Measurements from ENCODE around the gene CACNA2D1.

Gene CACNA2D1

DNA sequence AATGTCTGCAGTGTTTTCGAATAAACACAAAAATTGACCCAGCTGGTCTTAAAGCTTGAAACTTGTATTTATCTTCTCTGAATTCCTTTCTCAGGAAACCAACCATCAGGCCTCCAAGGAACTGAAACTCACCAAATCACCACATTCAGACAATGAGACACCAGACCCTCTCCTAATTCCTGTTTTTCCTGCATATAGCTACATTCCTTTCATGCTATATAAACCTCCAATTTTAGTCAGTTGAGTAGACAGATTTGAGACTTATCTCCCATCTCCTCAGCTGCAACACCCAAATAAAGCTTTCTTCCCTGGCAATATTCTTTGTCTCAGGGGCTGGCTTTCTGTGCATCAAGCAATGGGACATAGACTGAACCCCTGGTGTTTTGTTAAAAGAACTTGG, 317.0 kb downstream of the CACNA2D1 start:
- ChIA-PET CTCF (interaction anchor here (0.6 kb wide), 1 partner anchor 125 kb away, joined by 3 read pairs; no protein-coding TSS in a partner anchor), POLR2A (no interaction called here)
- DNase-seq (ENCODE audit: extremely low spot score): no peak
- TF ChIP-seq FOXM1 (IDR thresholded peaks at IDR 0.05; ENCODE audit: borderline replicate concordance) (no peak), SP1 (IDR thresholded peaks at IDR 0.05) (no peak), TARDBP (IDR thresholded peaks at IDR 0.05) (no peak), ZNF384 (IDR thresholded peaks at IDR 0.05) (no peak), ARNT (IDR thresholded peaks at IDR 0.05) (no peak), FOXA1 (IDR thresholded peaks at IDR 0.05) (no peak), BHLHE40 (IDR thresholded peaks at IDR 0.05; ENCODE audit: borderline replicate concordance) (no peak)

DNA sequence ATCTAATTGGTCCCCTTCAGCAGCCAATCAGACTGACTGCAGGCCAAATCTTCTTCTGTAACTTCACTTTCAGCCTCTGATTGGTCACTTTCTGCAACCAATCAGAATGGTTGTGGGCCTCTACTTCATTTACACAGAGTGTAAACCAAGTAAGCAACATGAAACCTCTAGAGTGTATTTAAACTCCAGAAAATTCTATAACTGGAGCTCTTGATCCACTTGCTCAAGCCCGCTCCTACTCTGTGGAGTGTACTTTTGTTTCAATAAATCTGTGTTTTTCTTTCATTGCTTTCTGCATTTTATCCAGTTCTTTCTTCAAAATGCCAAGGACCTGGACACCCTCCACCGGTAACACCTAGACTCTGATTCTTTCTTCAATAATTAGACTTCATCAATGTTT, 319.1 kb downstream of the CACNA2D1 start:
- CTCF ChIA-PET: interaction anchor here (1.1 kb wide), 1 partner anchor 9 kb away, joined by 3 read pairs; no protein-coding TSS in a partner anchor
- no peak for TF ChIP-seq TARDBP (IDR thresholded peaks at IDR 0.05)
- TF ChIP-seq FOXA1 (IDR thresholded peaks at IDR 0.05): no peak
- TF ChIP-seq FOXK2 (IDR thresholded peaks at IDR 0.05): no peak
- TF ChIP-seq HDGF (IDR thresholded peaks at IDR 0.05; ENCODE audit: borderline replicate concordance): no peak
- TF ChIP-seq SUZ12 (IDR thresholded peaks at IDR 0.05): no peak
- no peak for TF ChIP-seq CTBP1 (IDR thresholded peaks at IDR 0.05; ENCODE audit: borderline replicate concordance)
- TF ChIP-seq FOXM1 (IDR thresholded peaks at IDR 0.05; ENCODE audit: borderline replicate concordance): no peak
- TF ChIP-seq BHLHE40 (IDR thresholded peaks at IDR 0.05; ENCODE audit: borderline replicate concordance): no peak
- TF ChIP-seq ARNT (IDR thresholded peaks at IDR 0.05): no peak
- TF ChIP-seq SP1 (IDR thresholded peaks at IDR 0.05): no peak
- TF ChIP-seq ELF4 (IDR thresholded peaks at IDR 0.05): no peak
- TF ChIP-seq LEF1 (IDR thresholded peaks at IDR 0.05; ENCODE audit: borderline replicate concordance): no peak
- TF ChIP-seq, protein P1, sequence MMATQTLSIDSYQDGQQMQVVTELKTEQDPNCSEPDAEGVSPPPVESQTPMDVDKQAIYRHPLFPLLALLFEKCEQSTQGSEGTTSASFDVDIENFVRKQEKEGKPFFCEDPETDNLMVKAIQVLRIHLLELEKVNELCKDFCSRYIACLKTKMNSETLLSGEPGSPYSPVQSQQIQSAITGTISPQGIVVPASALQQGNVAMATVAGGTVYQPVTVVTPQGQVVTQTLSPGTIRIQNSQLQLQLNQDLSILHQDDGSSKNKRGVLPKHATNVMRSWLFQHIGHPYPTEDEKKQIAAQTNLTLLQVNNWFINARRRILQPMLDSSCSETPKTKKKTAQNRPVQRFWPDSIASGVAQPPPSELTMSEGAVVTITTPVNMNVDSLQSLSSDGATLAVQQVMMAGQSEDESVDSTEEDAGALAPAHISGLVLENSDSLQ (IDR thresholded peaks at IDR 0.05): no peak
- no peak for TF ChIP-seq NFRKB (IDR thresholded peaks at IDR 0.05)
- POLR2A ChIA-PET: no interaction called here
- DNase-seq (ENCODE audit: extremely low spot score): no peak

DNA sequence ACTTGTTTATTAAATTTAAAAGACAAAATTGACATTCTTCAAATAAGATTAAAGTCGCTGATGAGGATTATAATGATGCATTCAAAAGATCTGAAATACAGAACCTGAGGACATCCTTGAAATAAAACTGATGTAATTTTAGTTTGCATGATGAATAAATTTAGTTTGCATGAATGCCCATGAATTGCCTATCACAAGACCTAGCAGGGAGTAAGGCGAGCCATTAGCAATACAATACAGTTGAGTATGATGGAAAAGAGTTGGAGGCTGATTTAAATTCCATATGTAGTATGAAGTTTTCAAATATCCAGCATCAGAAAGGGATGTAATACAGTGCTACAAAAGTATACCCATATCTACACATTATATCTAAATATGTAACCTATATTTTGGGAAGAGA, 321.3 kb downstream of the CACNA2D1 start:
- TF ChIP-seq SP1 (IDR thresholded peaks at IDR 0.05) (no peak), SUZ12 (IDR thresholded peaks at IDR 0.05) (no peak), HDGF (IDR thresholded peaks at IDR 0.05; ENCODE audit: borderline replicate concordance) (no peak), CTBP1 (IDR thresholded peaks at IDR 0.05; ENCODE audit: borderline replicate concordance) (no peak), FOXM1 (IDR thresholded peaks at IDR 0.05; ENCODE audit: borderline replicate concordance) (no peak), BHLHE40 (IDR thresholded peaks at IDR 0.05; ENCODE audit: borderline replicate concordance) (no peak), LEF1 (IDR thresholded peaks at IDR 0.05; ENCODE audit: borderline replicate concordance) (no peak), ZNF384 (IDR thresholded peaks at IDR 0.05) (no peak), NFRKB (IDR thresholded peaks at IDR 0.05) (no peak), FOXA1 (IDR thresholded peaks at IDR 0.05) (no peak), L3MBTL2 (conservative IDR thresholded peaks at IDR 0.05) (no peak), TARDBP (IDR thresholded peaks at IDR 0.05) (no peak), ARNT (IDR thresholded peaks at IDR 0.05) (no peak), ELF4 (IDR thresholded peaks at IDR 0.05) (no peak), FOXK2 (IDR thresholded peaks at IDR 0.05) (no peak)
- TF ChIP-seq, protein P1 (IDR thresholded peaks at IDR 0.05): no peak
- ChIA-PET POLR2A (no interaction called here), CTCF (no interaction called here)
- no peak for DNase-seq (ENCODE audit: extremely low spot score)

DNA sequence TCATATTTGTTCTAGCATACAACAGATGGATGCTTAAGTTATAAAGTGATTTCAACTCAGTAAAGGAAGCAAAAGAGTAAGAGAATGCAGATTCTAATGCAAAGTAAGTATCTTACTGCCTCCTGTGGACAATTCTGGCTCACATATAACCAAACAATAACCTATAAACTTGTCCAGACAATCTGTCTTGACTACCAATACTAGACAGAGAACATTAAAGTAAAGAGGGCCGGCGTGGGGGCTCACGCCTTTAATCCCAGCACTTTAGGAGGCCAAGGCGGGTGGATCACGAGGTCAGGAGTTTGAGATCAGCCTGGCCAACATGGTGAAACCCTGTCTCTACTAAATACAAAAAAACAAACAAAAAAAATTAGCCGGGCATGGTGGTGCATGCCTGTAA, 329.3 kb downstream of the CACNA2D1 start:
- CTCF ChIA-PET: no interaction called here
- TF ChIP-seq LEF1 (IDR thresholded peaks at IDR 0.05; ENCODE audit: borderline replicate concordance) (no peak), TARDBP (IDR thresholded peaks at IDR 0.05) (no peak), SUZ12 (IDR thresholded peaks at IDR 0.05) (no peak), CTBP1 (IDR thresholded peaks at IDR 0.05; ENCODE audit: borderline replicate concordance) (peak; percentile 54; the same call in 1 of the 2 replicates)
- TF ChIP-seq, protein P1 (IDR thresholded peaks at IDR 0.05): peak; percentile 60
- DNase-seq (ENCODE audit: extremely low spot score): peak; percentile 13
- POLR2A ChIA-PET: no interaction called here

DNA sequence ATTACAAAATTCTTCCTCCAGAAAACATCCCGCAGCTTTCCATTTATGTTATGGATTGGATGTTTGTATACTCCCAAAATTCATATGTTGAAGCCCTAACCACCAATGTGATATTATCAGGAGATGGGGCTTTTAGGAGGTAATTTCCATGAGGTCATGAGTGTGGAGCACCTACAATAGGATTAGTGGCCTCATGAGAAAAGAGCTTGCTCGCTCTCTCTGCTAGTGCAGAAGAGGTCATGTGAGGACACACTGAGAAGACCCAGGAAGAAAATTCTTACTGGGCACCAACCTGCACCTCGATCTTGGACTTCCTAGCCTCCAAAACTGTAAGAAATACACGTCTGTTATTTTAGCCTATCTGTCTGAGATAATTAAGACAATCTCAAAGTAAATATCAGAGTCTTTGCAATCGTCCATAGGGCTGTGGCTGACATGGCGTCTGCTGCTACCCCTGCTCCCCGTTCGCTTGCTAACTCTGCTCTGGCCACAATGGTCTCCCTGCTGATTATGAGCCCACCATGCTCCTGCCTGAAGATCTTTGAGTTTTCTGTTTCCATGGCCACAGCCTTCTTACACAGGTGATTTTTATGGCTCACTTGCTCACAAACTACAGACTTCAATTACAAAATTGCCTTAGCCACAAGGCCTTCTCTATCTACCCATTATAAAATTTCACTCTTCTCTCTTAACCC, 333.3 kb downstream of the CACNA2D1 start:
- ChIA-PET CTCF (no interaction called here), POLR2A (no interaction called here)
- TF ChIP-seq ELF4 (IDR thresholded peaks at IDR 0.05): no peak
- no peak for DNase-seq (ENCODE audit: extremely low spot score)

DNA sequence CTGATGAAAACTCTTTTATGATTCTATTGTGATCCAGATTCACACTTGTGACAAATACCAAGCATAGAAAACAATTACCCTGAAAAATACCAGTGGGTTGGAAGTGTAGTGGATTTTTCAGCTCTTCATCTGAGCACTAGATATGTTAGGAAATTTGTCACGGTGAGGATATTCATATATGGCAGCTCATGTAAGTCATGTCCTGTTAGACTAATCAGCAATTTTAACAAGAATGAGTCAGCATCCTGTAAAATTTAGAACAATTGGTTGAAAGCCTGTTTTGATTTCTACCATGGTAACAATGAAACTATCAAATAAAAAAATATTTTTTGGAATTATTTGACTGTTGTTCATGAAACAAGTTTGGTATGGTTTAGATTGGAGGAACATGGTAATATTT, 334.3 kb downstream of the CACNA2D1 start:
- no peak for DNase-seq (ENCODE audit: extremely low spot score)
- TF ChIP-seq HDGF (IDR thresholded peaks at IDR 0.05; ENCODE audit: borderline replicate concordance): no peak
- TF ChIP-seq SP1 (IDR thresholded peaks at IDR 0.05): no peak
- TF ChIP-seq LEF1 (IDR thresholded peaks at IDR 0.05; ENCODE audit: borderline replicate concordance): no peak
- no peak for TF ChIP-seq BHLHE40 (IDR thresholded peaks at IDR 0.05; ENCODE audit: borderline replicate concordance)
- no peak for TF ChIP-seq FOXM1 (IDR thresholded peaks at IDR 0.05; ENCODE audit: borderline replicate concordance)
- TF ChIP-seq, protein P1 (IDR thresholded peaks at IDR 0.05): no peak
- TF ChIP-seq ELF4 (IDR thresholded peaks at IDR 0.05): no peak
- no peak for TF ChIP-seq FOXK2 (IDR thresholded peaks at IDR 0.05)
- no peak for TF ChIP-seq TARDBP (IDR thresholded peaks at IDR 0.05)
- no peak for TF ChIP-seq CTBP1 (IDR thresholded peaks at IDR 0.05; ENCODE audit: borderline replicate concordance)
- TF ChIP-seq L3MBTL2 (conservative IDR thresholded peaks at IDR 0.05): no peak
- no peak for TF ChIP-seq SUZ12 (IDR thresholded peaks at IDR 0.05)
- TF ChIP-seq FOXA1 (IDR thresholded peaks at IDR 0.05): no peak
- TF ChIP-seq ARNT (IDR thresholded peaks at IDR 0.05): no peak
- no peak for TF ChIP-seq NFRKB (IDR thresholded peaks at IDR 0.05)
- TF ChIP-seq ZNF384 (IDR thresholded peaks at IDR 0.05): no peak
- ChIA-PET POLR2A (no interaction called here), CTCF (no interaction called here)
